IMR-90 (cell line): ENCODE measurements around the gene DUSP9. TPM values are rescaled to one million over a fixed set of nuclear protein-coding genes. Genes with fewer than 3 reads are reported as not detected.

ENCODE experiments used
- ATAC-seq: fragments of 200-7000 bp; cut with Tn5 transposase; 2 replicates; pipeline ENCODE4 v1.9.1; 2020; ENCODE audit warnings: low read depth, mild to moderate bottlenecking, moderate library complexity
- BruUV-seq: library from RNA; stranded (reverse); fragments of 400-500 nt; replicated peaks from 2 replicates; lab custom pipeline; 2021; lab: Mats Ljungman, UMichigan
- CTCF ChIA-PET: fragments of 300-600 bp; formaldehyde crosslinking; extraction: SDS; loops from one replicate; lab custom pipeline; 2021; ENCODE audit warnings: antibody characterized with exemption; lab: Yijun Ruan, JAX
- POLR2A ChIA-PET: fragments of 300-600 bp; sonication (Branson Sonifier 250); formaldehyde crosslinking; loops from one replicate; lab custom pipeline; 2022; ENCODE audit warnings: antibody characterized with exemption; ENCODE audit not compliant: unreplicated experiment; lab: Charles Lee
- DNase-seq: peaks from one replicate; pipeline ENCODE4 v3.0.0; 2013
- H2AFZ ChIP-seq: replicated peaks from 2 replicates; pipeline ENCODE3; 2013; ENCODE audit warnings: low read length, mild to moderate bottlenecking; ENCODE audit not compliant: poor library complexity
- H2AK5ac ChIP-seq: 2 replicates; pipeline ENCODE4 v1.6.1; 2013; ENCODE audit warnings: low read depth, low read length, inconsistent platforms
- H2AK9ac ChIP-seq: replicated peaks from 2 replicates; pipeline ENCODE3; 2013; ENCODE audit warnings: mild to moderate bottlenecking, low read depth, low read length, moderate library complexity; ENCODE audit not compliant: poor library complexity
- H2BK120ac ChIP-seq: 2 replicates; pipeline ENCODE4 v1.6.1; 2013; ENCODE audit warnings: low read depth, low read length, inconsistent platforms
- H2BK15ac ChIP-seq: 3 replicates; pipeline ENCODE4 v1.6.1; 2013; ENCODE audit warnings: low read depth, low read length, inconsistent platforms
- H2BK20ac ChIP-seq: 2 replicates; pipeline ENCODE4 v1.6.1; 2013; ENCODE audit warnings: low read depth, mild to moderate bottlenecking, inconsistent platforms, low read length, moderate library complexity
- H2BK5ac ChIP-seq: 2 replicates; pipeline ENCODE4 v1.6.1; 2013; ENCODE audit warnings: mild to moderate bottlenecking, low read depth, low read length, inconsistent platforms; ENCODE audit not compliant: poor library complexity, severe bottlenecking
- H3K14ac ChIP-seq: replicated peaks from 2 replicates; pipeline ENCODE4 v1.6.1; 2013; ENCODE audit warnings: low read depth, low read length, inconsistent platforms
- H3K18ac ChIP-seq: 2 replicates; pipeline ENCODE4 v1.6.1; 2013; ENCODE audit warnings: low read depth, low read length, control low read depth
- H3K23ac ChIP-seq: 2 replicates; pipeline ENCODE4 v1.6.1; 2013; ENCODE audit warnings: low read depth, low read length, inconsistent platforms
- H3K27ac ChIP-seq: 2 replicates; pipeline ENCODE4 v1.5.1; 2013; ENCODE audit warnings: mild to moderate bottlenecking, control low read depth, low read length; ENCODE audit not compliant: insufficient read depth
- H3K27me3 ChIP-seq: 2 replicates; pipeline ENCODE4 v1.6.1; 2013; ENCODE audit warnings: low read length; ENCODE audit not compliant: control insufficient read depth, insufficient read depth
- H3K36me3 ChIP-seq: 2 replicates; pipeline ENCODE4 v1.6.1; 2013; ENCODE audit warnings: low read length, mixed read lengths; ENCODE audit not compliant: control insufficient read depth, insufficient read depth
- H3K4ac ChIP-seq: 2 replicates; pipeline ENCODE4 v1.6.1; 2013; ENCODE audit warnings: low read depth, low read length, inconsistent platforms
- H3K4me1 ChIP-seq: 2 replicates; pipeline ENCODE4 v1.6.1; 2013; ENCODE audit warnings: low read length, mixed read lengths; ENCODE audit not compliant: control insufficient read depth, insufficient read depth
- H3K4me2 ChIP-seq: 2 replicates; pipeline ENCODE4 v1.6.1; 2013; ENCODE audit warnings: low read depth, mild to moderate bottlenecking, control low read depth, low read length, moderate library complexity
- H3K4me3 ChIP-seq: 2 replicates; pipeline ENCODE4 v1.5.1; 2013; ENCODE audit warnings: low read depth, mild to moderate bottlenecking, control low read depth, low read length, moderate library complexity; ENCODE audit not compliant: insufficient read depth
- H3K56ac ChIP-seq: 2 replicates; pipeline ENCODE4 v1.6.1; 2013; ENCODE audit warnings: low read length, inconsistent platforms; ENCODE audit not compliant: insufficient read depth; ENCODE audit errors: extremely low read depth
- H3K79me1 ChIP-seq, 2 experiments: 2 replicates each; pipeline ENCODE4 v1.6.1; 2013; ENCODE audit warnings: low read length in 2 of 2, inconsistent platforms in 1 of 2, low read depth in 1 of 2
- H3K9ac ChIP-seq: 2 replicates; pipeline ENCODE4 v1.6.1; 2013; ENCODE audit warnings: low read depth, low read length, control low read depth
- H3K9me1 ChIP-seq: 2 replicates; pipeline ENCODE4 v1.6.1; 2013; ENCODE audit warnings: low read length, inconsistent platforms; ENCODE audit not compliant: insufficient read depth
- H3K9me3 ChIP-seq: 2 replicates; pipeline ENCODE4 v1.6.1; 2013; ENCODE audit warnings: low read length; ENCODE audit not compliant: control insufficient read depth, insufficient read depth
- H4K20me1 ChIP-seq: 2 replicates; pipeline ENCODE4 v1.6.1; 2013; ENCODE audit warnings: low read length, inconsistent platforms; ENCODE audit not compliant: insufficient read depth
- H4K5ac ChIP-seq: 2 replicates; pipeline ENCODE4 v1.6.1; 2013; ENCODE audit warnings: mild to moderate bottlenecking, low read depth, low read length, control low read depth
- H4K8ac ChIP-seq, 2 experiments: 2 replicates each; pipeline ENCODE4 v1.6.1; 2013; ENCODE audit warnings: low read depth in 2 of 2, low read length in 2 of 2, control low read depth in 1 of 2, inconsistent platforms in 1 of 2
- H4K91ac ChIP-seq: 2 replicates; pipeline ENCODE4 v1.6.1; 2013; ENCODE audit warnings: low read depth, low read length, inconsistent platforms; ENCODE audit not compliant: insufficient read depth
- CHD1 ChIP-seq: IDR thresholded peaks from 2 replicates; pipeline ENCODE4 v1.6.1; 2012; ENCODE audit warnings: low read depth, low read length, improper control_type of control experiment
- MXI1 ChIP-seq: IDR thresholded peaks from 2 replicates; pipeline ENCODE4 v1.6.1; 2012; ENCODE audit warnings: low read depth, mild to moderate bottlenecking, low read length, moderate library complexity, borderline replicate concordance
- RCOR1 ChIP-seq: IDR thresholded peaks from 2 replicates; pipeline ENCODE4 v1.6.1; 2012; ENCODE audit warnings: mild to moderate bottlenecking, low read length, improper control_type of control experiment; ENCODE audit not compliant: insufficient replicate concordance
- WGBS, 2 experiments: methylation state at CpG; one replicate each; pipeline versions ENCODE4 v1.1.5 to v1.1.7; 2013; ENCODE audit warnings: missing lambda C conversion rate in 2 of 2; ENCODE audit not compliant: insufficient read length in 1 of 2; ENCODE audit errors: extremely low coverage in 2 of 2; 5-methylcytosine and 5-hydroxymethylcytosine counted together
- dilution Hi-C: fragments of 300-500 bp; cut with HindIII; formaldehyde crosslinking; loops from one replicate; pipeline ENCODE4 v1.14.3; 2018; ENCODE audit warnings: low sequenced_read_pairs; ENCODE audit not compliant: unreplicated experiment
- in situ Hi-C: fragments of 300-500 bp; cut with MboI; formaldehyde crosslinking; loops from 3 replicates; pipeline ENCODE4 v1.14.3; 2019; ENCODE audit warnings: low sequenced_read_pairs, inconsistent platforms, mixed read lengths
- intact Hi-C: fragments of 100-400 bp; cut with micrococcal nuclease; formaldehyde crosslinking; loops from 2 replicates; pipeline ENCODE4 v1.10.0; 2022
- polyA plus RNA-seq, 3 experiments: library from polyadenylated mRNA; depleted of rRNA; stranded (reverse); fragments of >200 nt; gene quantifications; 2 replicates each; pipeline ENCODE4 v1.2.3, GENCODE V29; 2012; ENCODE audit warnings: low replicate concordance in 1 of 3
- total RNA-seq: library from RNA; depleted of rRNA; stranded (reverse); fragments of >200 nt; gene quantifications from 2 replicates; pipeline ENCODE4 v1.2.3, GENCODE V29; 2012

The DUSP9 gene
- total and polyA plus RNA-seq, 2 of the 4 experiments (the other 2 are of a cell fraction): under 0.01 to 0.09 TPM

- H2BK15ac ChIP-seq: no peak overlapping the region
Observed at GRCh38 chrX:153689654-153690465, 42.9 kb downstream of the DUSP9 start.

More at GRCh38 chrX:153689654-153690465, 42.9 kb downstream of the DUSP9 start:
- no peak for TF ChIP-seq CHD1
- no peak for TF ChIP-seq MXI1
- no peak for TF ChIP-seq RCOR1
- H3K27me3 ChIP-seq: no peaks in the 10 kb centered on the region; the same call in 1 of the 2 replicates
- ATAC-seq (no peak), DNase-seq (peak; percentile 23)
- H2BK120ac ChIP-seq: no peak overlapping the region
- H3K4me3 ChIP-seq: peak overlapping the region; percentile 51
- peaks cover 4% of the 10 kb centered on the region for H3K36me3 ChIP-seq
- H3K56ac ChIP-seq: no peak overlapping the region
- ChIA-PET POLR2A (no interaction called here), CTCF (no interaction called here)
- no peak overlapping the region for H4K91ac ChIP-seq
- H3K14ac ChIP-seq: no peak overlapping the region
- no TSS peak for BruUV-seq
- H3K27ac ChIP-seq: no peak overlapping the region
- peaks cover 5% of the 10 kb centered on the region; the same call in 1 of the 2 replicates for H3K9me1 ChIP-seq
- H2AK9ac ChIP-seq: peak overlapping the region; percentile 50
- H2BK20ac ChIP-seq: no peak overlapping the region
- H4K20me1 ChIP-seq: peaks cover 12% of the 10 kb centered on the region
- dilution Hi-C loops: no loop called here
- 82% methylated on average over 7 of the region's 19 CpGs; no CpG with 5 or more reads in 1 of the 2 experiments for WGBS, 2 experiments
- 0 out of 4 replicates have a peak, but pooled peaks cover 0 to 6% of the 10 kb centered on the region in 2 experiments for H3K79me1 ChIP-seq
- peak overlapping the region; percentile 28; the same call in 1 of the 2 replicates for H2AK5ac ChIP-seq
- no peak overlapping the region for H2AFZ ChIP-seq
- peak overlapping the region; percentile 75 for H3K4me2 ChIP-seq
- H4K5ac ChIP-seq: no peak overlapping the region; the same call in 1 of the 2 replicates
- peaks cover 9% of the 10 kb centered on the region for H3K4me1 ChIP-seq
- H4K8ac ChIP-seq: no peak overlapping the region
- intact Hi-C loops: no loop called here
- H2BK5ac ChIP-seq: no peak overlapping the region
- peak overlapping the region; percentile 19; the same call in 1 of the 2 replicates for H3K9ac ChIP-seq
- H3K4ac ChIP-seq: no peak overlapping the region; the same call in 1 of the 2 replicates
- H3K23ac ChIP-seq: no peak overlapping the region
- in situ Hi-C loops: no loop called here
- no peak overlapping the region for H3K18ac ChIP-seq
- H3K9me3 ChIP-seq: no peaks in the 10 kb centered on the region
